H1 (cell line): ENCODE data around the gene ANKRD11. TPM values are rescaled to one million over a fixed set of nuclear protein-coding genes. Genes with fewer than 3 reads are reported as not detected.

ENCODE experiments used
- CTCF ChIA-PET: fragments of 300-600 bp; sonication (Branson Sonifier 250); formaldehyde crosslinking; loops from one replicate; lab custom pipeline; 2021; ENCODE audit not compliant: partially characterized antibody; lab: Charles Lee
- POLR2A ChIA-PET: fragments of 300-600 bp; sonication (Branson Sonifier 250); formaldehyde crosslinking; loops from one replicate; lab custom pipeline; 2021; ENCODE audit warnings: inconsistent platforms; ENCODE audit not compliant: partially characterized antibody; lab: Charles Lee
- DNase-seq, 2 experiments: peaks; one replicate each; pipeline versions ENCODE4 v3.0.0 to v3.0.0-alpha.2; 2010 to 2022; ENCODE audit warnings: low spot score in 2 of 2, low read depth in 1 of 2, mixed read lengths in 1 of 2
- FAIRE-seq: peaks from 2 replicates; lab custom pipeline; 2011; peaks lifted over from hg19 to GRCh38; lab: Jason Lieb, UNC
- H2AFZ ChIP-seq: 2 replicates; pipeline ENCODE4 v1.8.1; 2012; ENCODE audit warnings: low read length, inconsistent platforms
- H2AK5ac ChIP-seq: 2 replicates; pipeline ENCODE4 v1.6.1; 2013; ENCODE audit warnings: low read depth, low read length
- H2BK120ac ChIP-seq: replicated peaks from 2 replicates; pipeline ENCODE3; 2013; ENCODE audit warnings: low read depth, low read length, inconsistent platforms
- H2BK12ac ChIP-seq: 2 replicates; pipeline ENCODE4 v1.6.1; 2013; ENCODE audit warnings: low read depth, low read length
- H2BK15ac ChIP-seq: 2 replicates; pipeline ENCODE4 v1.6.1; 2013; ENCODE audit warnings: low read length
- H2BK20ac ChIP-seq: 2 replicates; pipeline ENCODE4 v1.6.1; 2013; ENCODE audit warnings: low read length
- H2BK5ac ChIP-seq: 2 replicates; pipeline ENCODE4 v1.6.1; 2013; ENCODE audit warnings: low read depth, low read length
- H3K14ac ChIP-seq: 2 replicates; pipeline ENCODE4 v1.6.1; 2013; ENCODE audit warnings: inconsistent platforms; ENCODE audit not compliant: insufficient read length
- H3K18ac ChIP-seq: 2 replicates; pipeline ENCODE4 v1.6.1; 2013; ENCODE audit warnings: low read length; ENCODE audit errors: extremely low read depth
- H3K23ac ChIP-seq: 2 replicates; pipeline ENCODE4 v1.6.1; 2013; ENCODE audit warnings: inconsistent platforms; ENCODE audit not compliant: insufficient read length
- H3K23me2 ChIP-seq: 2 replicates; pipeline ENCODE4 v1.6.1; 2013; ENCODE audit warnings: low read depth, low read length
- H3K27ac ChIP-seq: 2 replicates; pipeline ENCODE4 v1.6.1; 2011; ENCODE audit warnings: low read depth, low read length, inconsistent platforms
- H3K27me3 ChIP-seq, 4 experiments: replicated peaks in 1 of 4; 1 replicate in 1 of 4; 2 replicates in 3 of 4; pipeline versions ENCODE4 v1.6.1 to v1.8.1; 2011 to 2013; ENCODE audit warnings: low read length in 3 of 4, mild to moderate bottlenecking in 3 of 4, inconsistent platforms in 2 of 4, mixed read lengths in 2 of 4, moderate library complexity in 1 of 4; ENCODE audit not compliant: control insufficient read depth in 3 of 4, insufficient read depth in 3 of 4; ENCODE audit errors: extremely low read depth in 1 of 4
- H3K36me3 ChIP-seq, 4 experiments: 2 replicates each; pipeline versions ENCODE4 v1.6.1 to v1.8.1; 2011 to 2013; ENCODE audit warnings: mild to moderate bottlenecking in 4 of 4, low read length in 3 of 4, moderate library complexity in 2 of 4, control low read depth in 1 of 4, inconsistent platforms in 1 of 4; ENCODE audit not compliant: insufficient read depth in 4 of 4, control insufficient read depth in 2 of 4
- H3K4ac ChIP-seq: replicated peaks from 2 replicates; pipeline ENCODE3; 2013; ENCODE audit warnings: low read length, low read depth, mixed read lengths, inconsistent platforms; ENCODE audit not compliant: insufficient read length
- H3K4me1 ChIP-seq, 4 experiments: replicated peaks in 1 of 4; 1 replicate in 1 of 4; 2 replicates in 3 of 4; pipeline versions ENCODE4 v1.6.1 to v1.8.1; 2011 to 2013; ENCODE audit warnings: low read length in 3 of 4, inconsistent platforms in 2 of 4, mixed read lengths in 1 of 4; ENCODE audit not compliant: insufficient read depth in 4 of 4, control insufficient read depth in 3 of 4
- H3K4me2 ChIP-seq, 2 experiments: 2 replicates each; pipeline versions ENCODE4 v1.6.1 to v1.8.1; 2011 to 2013; ENCODE audit warnings: low read depth in 2 of 2, low read length in 2 of 2, control low read depth in 1 of 2, inconsistent platforms in 1 of 2, mild to moderate bottlenecking in 1 of 2; ENCODE audit not compliant: insufficient read depth in 1 of 2
- H3K4me3 ChIP-seq, 4 experiments: fragments of 200-600, 300-600 bp in 1 of 4; sonication (generic), shearing (Covaris generic), sonication (Bioruptor Twin) in 1 of 4; 2 replicates each; pipeline versions ENCODE4 v1.5.1 to v1.8.1; 2011 to 2016; ENCODE audit warnings: low read length in 4 of 4, low read depth in 3 of 4, control low read depth in 2 of 4, inconsistent platforms in 2 of 4, mild to moderate bottlenecking in 2 of 4, mixed read lengths in 1 of 4, moderate library complexity in 1 of 4; ENCODE audit not compliant: insufficient read depth in 2 of 4; ENCODE audit errors: extremely low read depth in 1 of 4
- H3K56ac ChIP-seq: replicated peaks from 2 replicates; pipeline ENCODE3; 2013; ENCODE audit warnings: low read depth, mild to moderate bottlenecking, mixed read lengths, low read length, inconsistent platforms; ENCODE audit not compliant: insufficient read length
- H3K79me1 ChIP-seq: 2 replicates; pipeline ENCODE4 v1.6.1; 2013; ENCODE audit warnings: low read depth, low read length, control low read depth
- H3K79me2 ChIP-seq, 2 experiments: 2 replicates each; pipeline versions ENCODE4 v1.6.1 to v1.8.1; 2012 to 2013; ENCODE audit warnings: low read length in 2 of 2, mild to moderate bottlenecking in 2 of 2, inconsistent platforms in 1 of 2; ENCODE audit not compliant: insufficient read depth in 2 of 2, control insufficient read depth in 1 of 2
- H3K9ac ChIP-seq, 4 experiments: replicated peaks in 1 of 4; 1 replicate in 1 of 4; 2 replicates in 3 of 4; pipeline versions ENCODE4 v1.6.1 to v1.8.1; 2011 to 2013; ENCODE audit warnings: low read depth in 3 of 4, low read length in 3 of 4, control low read depth in 2 of 4, mild to moderate bottlenecking in 2 of 4, moderate library complexity in 2 of 4, inconsistent platforms in 1 of 4; ENCODE audit errors: extremely low read depth in 1 of 4
- H3K9me3 ChIP-seq, 2 experiments: 2 replicates each; pipeline versions ENCODE4 v1.6.1 to v1.8.1; 2012 to 2013; ENCODE audit warnings: mild to moderate bottlenecking in 2 of 2, moderate library complexity in 2 of 2, control low read depth in 1 of 2, inconsistent platforms in 1 of 2, low read depth in 1 of 2, low read length in 1 of 2, mixed read lengths in 1 of 2; ENCODE audit not compliant: insufficient read depth in 2 of 2
- H4K20me1 ChIP-seq, 2 experiments: replicated peaks in 1 of 2; 2 replicates each; pipeline versions ENCODE3 to v1.8.1; 2011 to 2013; ENCODE audit warnings: inconsistent platforms in 2 of 2, low read length in 2 of 2, mild to moderate bottlenecking in 1 of 2; ENCODE audit not compliant: insufficient read depth in 2 of 2, control insufficient read depth in 1 of 2
- H4K5ac ChIP-seq: 2 replicates; pipeline ENCODE4 v1.6.1; 2013; ENCODE audit warnings: low read length, low read depth, mixed read lengths, inconsistent platforms; ENCODE audit not compliant: insufficient read length
- H4K8ac ChIP-seq: 2 replicates; pipeline ENCODE4 v1.8.0; 2013; ENCODE audit warnings: mild to moderate bottlenecking, moderate library complexity, low read length, inconsistent platforms; ENCODE audit not compliant: insufficient read depth; ENCODE audit errors: extremely low read depth
- H4K91ac ChIP-seq: replicated peaks from 2 replicates; pipeline ENCODE3; 2013; ENCODE audit warnings: low read length, mixed read lengths, inconsistent platforms; ENCODE audit not compliant: insufficient read length
- BCL11A ChIP-seq, 2 experiments: IDR thresholded peaks; one replicate each; pipeline ENCODE4 v1.6.1; 2011; ENCODE audit warnings: low read depth in 2 of 2, low read length in 2 of 2, mild to moderate bottlenecking in 2 of 2
- NRF1 ChIP-seq: IDR thresholded peaks from 2 replicates; pipeline ENCODE4 v1.6.1; 2011; ENCODE audit warnings: mild to moderate bottlenecking, low read depth, low read length, improper control_type of control experiment
- TBP ChIP-seq: IDR thresholded peaks from 2 replicates; pipeline ENCODE4 v1.6.1; 2011; ENCODE audit warnings: low read depth, low read length, improper control_type of control experiment
- WGBS, 2 experiments: shearing (Covaris generic) in 1 of 2; methylation state at CpG; one replicate each; pipeline versions ENCODE4 v1.1.6 to v1.1.7; 2013 to 2015; ENCODE audit warnings: low lambda C conversion rate in 2 of 2, mixed read lengths in 2 of 2, inconsistent platforms in 1 of 2, low coverage in 1 of 2, missing lambda C conversion rate in 1 of 2; ENCODE audit not compliant: insufficient replicate concordance in 2 of 2, insufficient coverage in 1 of 2, insufficient read length in 1 of 2; ENCODE audit errors: extremely low coverage in 1 of 2, missing lambda C conversion rate in 1 of 2; 5-methylcytosine and 5-hydroxymethylcytosine counted together
- polyA plus RNA-seq, 7 experiments: library from polyadenylated mRNA; depleted of rRNA in 3 of 7; stranded (reverse) in 5 of 7; unstranded in 2 of 7; fragments of >200 nt in 5 of 7; fragments of 200-250 nt in 2 of 7; gene quantifications; 1 replicate in 5 of 7; 2 replicates in 1 of 7; 4 replicates in 1 of 7; pipeline versions ENCODE4 v1.2.1 to v1.2.3, GENCODE V29; 2011 to 2013; ENCODE audit warnings: missing spikeins in 2 of 7, mixed read lengths in 2 of 7
- total RNA-seq: library from RNA; stranded (reverse); fragmentation: NEBNext Ultra II Directional; extraction: Animal tissue kit (Norgen Biotek cat#: 25700); gene quantifications from 2 replicates; pipeline ENCODE4 v1.2.1, GENCODE V29; 2021

ANKRD11 gene
- total and polyA plus RNA-seq, 2 of the 8 experiments (the other 6 are each of a cell fraction or from before 2014, with no cell fraction given) = 46.5 to 142 TPM

DNA sequence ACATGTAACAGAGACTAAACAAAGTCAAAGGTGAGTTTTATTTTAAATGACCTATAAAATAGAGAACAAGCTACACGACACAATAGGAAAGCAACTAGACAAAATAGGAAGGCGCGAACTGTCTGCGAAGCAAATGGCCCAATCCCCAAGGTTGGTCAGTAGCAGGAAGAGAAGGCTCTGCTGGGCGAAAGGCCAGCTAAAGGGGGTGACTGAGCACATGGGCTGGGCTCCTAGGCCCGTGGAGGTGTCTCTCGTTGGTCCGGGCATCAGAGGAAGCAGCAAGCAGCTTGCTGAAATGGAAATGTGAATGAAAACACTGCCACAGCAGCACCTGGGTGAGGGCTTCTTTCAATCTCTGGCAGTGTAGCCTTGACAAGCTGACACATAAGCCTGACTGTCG is 143.5 kb downstream of the ANKRD11 start:
- no peak overlapping the region for H2BK15ac ChIP-seq
- peaks cover 40 to 61% of the 10 kb centered on the region in 2 experiments for H4K20me1 ChIP-seq
- no peak overlapping the region for H3K27ac ChIP-seq
- peaks cover 5 to 16% (median 11%) of the 10 kb centered on the region in 4 experiments; a peak in 5 of 7 replicates for H3K4me1 ChIP-seq
- FAIRE-seq = no peak
- TF ChIP-seq NRF1 (no peak), TBP (no peak), BCL11A (IDR thresholded peaks at IDR 0.05; ENCODE audit: low read depth in 2 of 2, low read length in 2 of 2) (no peak)
- H4K91ac ChIP-seq = no peak overlapping the region
- peak overlapping the region; percentile 71; the same call in 1 of the 2 replicates for H2AK5ac ChIP-seq
- H3K9ac ChIP-seq = no peak overlapping the region; a peak in 1 of 7 replicates
- no peaks in the 10 kb centered on the region for H3K27me3 ChIP-seq
- peaks cover 30 to 99% of the 10 kb centered on the region in 2 experiments for H3K79me2 ChIP-seq
- no peak overlapping the region for H3K18ac ChIP-seq
- no peaks in the 10 kb centered on the region for H3K36me3 ChIP-seq
- H2BK12ac ChIP-seq = no peak overlapping the region
- H2BK20ac ChIP-seq = no peak overlapping the region
- no peaks in the 10 kb centered on the region for H3K23me2 ChIP-seq
- no peak overlapping the region for H3K4ac ChIP-seq
- no peak overlapping the region for H3K14ac ChIP-seq
- H4K8ac ChIP-seq = no peak overlapping the region
- ChIA-PET POLR2A (interaction anchor here (1.1 kb wide), 1 partner anchor 14 kb away, joined by 3 read pairs; no protein-coding TSS in a partner anchor), CTCF (interaction anchor here (0.6 to 5.6 kb wide), 4 partner anchors 10 to 108 kb away, joined by 3 to 31 read pairs (median 12); no protein-coding TSS in a partner anchor)
- H3K23ac ChIP-seq = no peak overlapping the region
- no peak overlapping the region for H2BK120ac ChIP-seq
- H3K4me2 ChIP-seq = no peak overlapping the region; a peak in 1 of 4 replicates
- no peak for DNase-seq
- H4K5ac ChIP-seq = no peak overlapping the region
- H3K9me3 ChIP-seq = no peaks in the 10 kb centered on the region
- peaks cover 29% of the 10 kb centered on the region for H3K79me1 ChIP-seq
- no peak overlapping the region for H3K4me3 ChIP-seq
- H2BK5ac ChIP-seq = 0 out of 2 replicates have a peak overlapping the region, but pooled peaks have one; percentile 7
- 79% methylated on average over 9 of the region's 9 CpGs; no CpG with 5 or more reads in 1 of the 2 experiments for WGBS, 2 experiments
- no peak overlapping the region for H3K56ac ChIP-seq
- H2AFZ ChIP-seq = no peak overlapping the region
